Tibial nerve (tissue), 4 donors: Measurements from ENCODE around the gene ST3GAL3. TPM values are rescaled to one million over a fixed set of nuclear protein-coding genes. Genes with fewer than 3 reads are reported as not detected.

ENCODE experiments used
- DNase-seq, 2 donors: peaks; one replicate each; pipeline ENCODE4 v3.0.0-alpha.2; 2019; ENCODE audit warnings: low spot score in 2 of 2
- H3K27ac ChIP-seq, 4 donors: fragments of 200-600 bp; sonication (generic) in 3 of 4; one replicate each; pipeline ENCODE4 v1.5.1; 2017 to 2019; ENCODE audit warnings: mild to moderate bottlenecking in 1 of 4
- H3K27me3 ChIP-seq, 2 donors: fragments of 200-600 bp; sonication (generic) in 1 of 2; one replicate each; pipeline versions ENCODE4 v1.5.1 to v1.6.0; 2017 to 2019
- H3K36me3 ChIP-seq, 3 donors: fragments of 200-600 bp; sonication (generic); one replicate each; pipeline ENCODE4 v1.5.1; 2018 to 2019
- H3K4me1 ChIP-seq, 4 donors: fragments of 200-600 bp; sonication (generic) in 3 of 4; one replicate each; pipeline ENCODE4 v1.5.1; 2017 to 2019
- H3K4me3 ChIP-seq, 4 donors: fragments of 200-600 bp; sonication (generic) in 3 of 4; one replicate each; pipeline ENCODE4 v1.5.1; 2017 to 2019; ENCODE audit warnings: mild to moderate bottlenecking in 1 of 4, moderate library complexity in 1 of 4
- H3K9me3 ChIP-seq, 4 donors: fragments of 200-600 bp; sonication (generic) in 3 of 4; one replicate each; pipeline ENCODE4 v1.5.1; 2017 to 2019
- EP300 ChIP-seq, 2 donors: sonication (generic); formaldehyde crosslinking; IDR thresholded peaks; one replicate each; pipeline ENCODE4 v1.6.1; 2017; ENCODE audit warnings: antibody characterized with exemption in 2 of 2, mild to moderate bottlenecking in 1 of 2
- POLR2A ChIP-seq, 2 donors: fragments of 450-650 bp; IDR thresholded peaks; one replicate each; pipeline ENCODE4 v1.6.1; 2017; ENCODE audit warnings: antibody characterized with exemption in 2 of 2, mild to moderate bottlenecking in 2 of 2, moderate library complexity in 2 of 2
- WGBS, 2 donors: methylation state at CpG; one replicate each; pipeline ENCODE4 v1.1.5; 2018; 5-methylcytosine and 5-hydroxymethylcytosine counted together
- total RNA-seq, 4 donors: library from RNA; depleted of rRNA; stranded (reverse); fragments of >200 nt; gene quantifications; one replicate each; pipeline ENCODE4 v1.1.0, GENCODE V29; 2016
- TF ChIP-seq, protein P1 (sequence below), 5 experiments: fragments of 200-600 bp in 3 of 5; fragments of 450-650 bp in 2 of 5; sonication (generic) in 3 of 5; IDR thresholded peaks; one replicate each; pipeline ENCODE4 v1.5.1; 2016 to 2019; ENCODE audit warnings: antibody characterized with exemption in 5 of 5, mild to moderate bottlenecking in 3 of 5, moderate library complexity in 2 of 5

The ST3GAL3 gene
- total RNA-seq, 4 donors from 2014 or later: 20.7 to 27.0 (median 24.1) TPM

DNA sequence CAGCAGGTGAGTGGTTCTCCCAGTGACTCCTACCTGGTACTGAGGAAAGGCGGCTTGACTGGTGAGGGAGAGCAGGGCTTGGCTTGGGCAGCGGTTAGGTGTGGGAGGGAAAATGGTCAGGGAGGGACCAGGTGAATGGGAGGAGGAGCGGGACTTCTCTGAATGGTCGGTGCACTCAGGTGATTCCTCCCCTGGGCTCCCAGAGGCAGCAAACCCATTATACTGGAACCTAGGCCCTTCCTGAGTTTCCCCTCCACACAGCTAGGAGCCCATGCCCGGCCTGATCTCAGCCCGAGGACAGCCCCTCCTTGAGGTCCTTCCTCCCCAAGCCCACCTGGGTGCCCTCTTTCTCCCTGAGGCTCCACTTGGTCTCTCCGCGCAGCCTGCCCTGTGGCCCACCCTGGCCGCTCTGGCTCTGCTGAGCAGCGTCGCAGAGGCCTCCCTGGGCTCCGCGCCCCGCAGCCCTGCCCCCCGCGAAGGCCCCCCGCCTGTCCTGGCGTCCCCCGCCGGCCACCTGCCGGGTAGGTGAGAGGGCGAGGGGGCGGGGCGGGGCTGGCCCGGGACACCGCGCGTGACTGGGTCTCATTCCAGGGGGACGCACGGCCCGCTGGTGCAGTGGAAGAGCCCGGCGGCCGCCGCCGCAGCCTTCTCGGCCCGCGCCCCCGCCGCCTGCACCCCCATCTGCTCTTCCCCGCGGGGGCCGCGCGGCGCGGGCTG lies 228.5 kb downstream of the ST3GAL3 start:
- no peak for DNase-seq
- Histone ChIP-seq H3K4me1 (peaks cover 0 to 36% (median 21%) of the 10 kb centered on the region in 4 donors), H3K36me3 (peaks cover 0 to 10% (median 0%) of the 10 kb centered on the region in 3 donors), H3K27ac (no peak overlapping the region), H3K9me3 (no peaks in the 10 kb centered on the region), H3K27me3 (peaks cover 0 to 25% of the 10 kb centered on the region in 2 donors), H3K4me3 (peak overlapping the region; percentile 9 to 54 (median 25))
- WGBS, 2 donors: 19 to 21% methylated on average over 25 to 26 of the region's 48 CpGs
- TF ChIP-seq POLR2A (IDR thresholded peaks at IDR 0.05) (no peak), EP300 (IDR thresholded peaks at IDR 0.05) (no peak)
- TF ChIP-seq, protein P1, sequence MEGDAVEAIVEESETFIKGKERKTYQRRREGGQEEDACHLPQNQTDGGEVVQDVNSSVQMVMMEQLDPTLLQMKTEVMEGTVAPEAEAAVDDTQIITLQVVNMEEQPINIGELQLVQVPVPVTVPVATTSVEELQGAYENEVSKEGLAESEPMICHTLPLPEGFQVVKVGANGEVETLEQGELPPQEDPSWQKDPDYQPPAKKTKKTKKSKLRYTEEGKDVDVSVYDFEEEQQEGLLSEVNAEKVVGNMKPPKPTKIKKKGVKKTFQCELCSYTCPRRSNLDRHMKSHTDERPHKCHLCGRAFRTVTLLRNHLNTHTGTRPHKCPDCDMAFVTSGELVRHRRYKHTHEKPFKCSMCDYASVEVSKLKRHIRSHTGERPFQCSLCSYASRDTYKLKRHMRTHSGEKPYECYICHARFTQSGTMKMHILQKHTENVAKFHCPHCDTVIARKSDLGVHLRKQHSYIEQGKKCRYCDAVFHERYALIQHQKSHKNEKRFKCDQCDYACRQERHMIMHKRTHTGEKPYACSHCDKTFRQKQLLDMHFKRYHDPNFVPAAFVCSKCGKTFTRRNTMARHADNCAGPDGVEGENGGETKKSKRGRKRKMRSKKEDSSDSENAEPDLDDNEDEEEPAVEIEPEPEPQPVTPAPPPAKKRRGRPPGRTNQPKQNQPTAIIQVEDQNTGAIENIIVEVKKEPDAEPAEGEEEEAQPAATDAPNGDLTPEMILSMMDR (IDR thresholded peaks at IDR 0.05): no peak

DNA sequence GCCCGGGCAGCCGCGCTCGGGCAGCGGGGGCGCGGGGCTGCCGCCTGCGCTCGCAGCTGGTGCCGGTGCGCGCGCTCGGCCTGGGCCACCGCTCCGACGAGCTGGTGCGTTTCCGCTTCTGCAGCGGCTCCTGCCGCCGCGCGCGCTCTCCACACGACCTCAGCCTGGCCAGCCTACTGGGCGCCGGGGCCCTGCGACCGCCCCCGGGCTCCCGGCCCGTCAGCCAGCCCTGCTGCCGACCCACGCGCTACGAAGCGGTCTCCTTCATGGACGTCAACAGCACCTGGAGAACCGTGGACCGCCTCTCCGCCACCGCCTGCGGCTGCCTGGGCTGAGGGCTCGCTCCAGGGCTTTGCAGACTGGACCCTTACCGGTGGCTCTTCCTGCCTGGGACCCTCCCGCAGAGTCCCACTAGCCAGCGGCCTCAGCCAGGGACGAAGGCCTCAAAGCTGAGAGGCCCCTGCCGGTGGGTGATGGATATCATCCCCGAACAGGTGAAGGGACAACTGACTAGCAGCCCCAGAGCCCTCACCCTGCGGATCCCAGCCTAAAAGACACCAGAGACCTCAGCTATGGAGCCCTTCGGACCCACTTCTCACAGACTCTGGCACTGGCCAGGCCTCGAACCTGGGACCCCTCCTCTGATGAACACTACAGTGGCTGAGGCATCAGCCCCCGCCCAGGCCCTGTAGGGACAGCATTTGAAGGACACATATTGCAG lies 229.3 kb downstream of the ST3GAL3 start:
- 12 to 36% methylated on average over 16 to 35 of the region's 56 CpGs for WGBS, 2 donors
- Histone ChIP-seq H3K4me3 (peak overlapping the region in 3 of 4 donors; percentile 9 to 54 (median 37)), H3K27ac (no peak overlapping the region), H3K4me1 (peaks cover 0 to 36% (median 21%) of the 10 kb centered on the region in 4 donors), H3K9me3 (no peaks in the 10 kb centered on the region), H3K36me3 (peaks cover 0 to 6% (median 0%) of the 10 kb centered on the region in 3 donors), H3K27me3 (peaks cover 0 to 25% of the 10 kb centered on the region in 2 donors)
- TF ChIP-seq EP300 (IDR thresholded peaks at IDR 0.05): no peak
- TF ChIP-seq POLR2A (IDR thresholded peaks at IDR 0.05): no peak
- TF ChIP-seq, protein P1 (IDR thresholded peaks at IDR 0.05): no peak
- DNase-seq: no peak

DNA sequence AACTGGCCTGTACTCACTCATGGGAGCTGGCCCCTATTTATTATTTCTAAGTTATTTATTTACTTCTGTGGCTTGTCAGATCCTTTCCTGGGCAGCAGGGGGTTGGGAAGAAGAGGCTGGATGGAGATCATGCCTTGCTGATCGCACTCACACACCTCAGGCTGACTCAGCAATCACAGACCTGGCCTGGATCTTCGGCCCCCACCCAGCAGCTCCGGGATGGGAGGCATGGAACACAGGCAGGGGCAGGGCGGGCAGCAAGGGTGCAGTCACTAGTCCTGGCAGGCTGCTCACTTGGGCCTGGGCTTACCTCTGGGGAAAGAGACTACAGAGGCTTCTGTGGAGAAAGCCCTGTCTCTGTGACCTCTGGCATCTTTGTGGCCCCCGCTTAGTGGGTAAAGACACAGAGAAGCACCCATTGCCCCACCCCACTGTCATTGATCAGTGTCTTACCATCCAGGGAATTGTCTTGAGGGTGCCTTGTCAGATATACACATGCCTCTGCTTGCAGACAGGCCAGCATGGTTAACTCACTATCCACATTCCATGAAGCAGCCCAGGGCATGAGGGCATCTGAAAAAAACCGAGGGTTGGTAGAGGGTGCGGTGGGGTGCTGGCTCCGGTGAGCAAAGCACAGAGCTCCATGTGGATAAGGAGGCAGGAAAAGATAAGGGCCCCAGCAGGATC lies 230.0 kb downstream of the ST3GAL3 start:
- no peak for TF ChIP-seq POLR2A (IDR thresholded peaks at IDR 0.05)
- TF ChIP-seq, protein P1 (IDR thresholded peaks at IDR 0.05): no peak
- TF ChIP-seq EP300 (IDR thresholded peaks at IDR 0.05): no peak
- H3K4me1 ChIP-seq: peaks cover 0 to 36% (median 21%) of the 10 kb centered on the region in 4 donors
- H3K36me3 ChIP-seq: no peaks in the 10 kb centered on the region
- no peak for DNase-seq
- WGBS, 2 donors: 86 to 88% methylated on average over 6 to 8 of the region's 8 CpGs
- H3K4me3 ChIP-seq: no peak overlapping the region
- peaks cover 0 to 25% of the 10 kb centered on the region in 2 donors for H3K27me3 ChIP-seq
- H3K9me3 ChIP-seq: no peaks in the 10 kb centered on the region
- H3K27ac ChIP-seq: no peak overlapping the region

DNA sequence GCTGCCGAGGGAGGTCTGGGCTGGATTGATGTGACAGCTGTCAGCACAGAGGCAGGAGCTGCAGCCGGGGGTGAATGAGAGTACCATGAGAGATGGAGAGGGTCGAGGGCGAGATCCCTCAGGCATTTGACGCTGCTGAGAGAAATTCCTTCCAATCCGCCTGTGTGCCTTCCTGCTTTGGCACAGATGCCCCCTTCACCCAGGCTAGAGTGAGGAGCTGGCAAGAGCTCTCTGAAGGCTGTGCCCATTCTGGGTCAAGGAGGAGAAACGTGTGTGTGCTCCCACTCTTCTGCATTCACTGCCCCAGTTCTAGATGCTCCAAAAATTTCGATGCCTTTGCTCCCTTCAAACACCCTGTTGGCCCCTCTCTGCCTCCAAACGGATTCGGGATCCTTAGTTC lies 231.0 kb downstream of the ST3GAL3 start:
- Histone ChIP-seq H3K9me3 (no peaks in the 10 kb centered on the region), H3K27me3 (peaks cover 0 to 17% of the 10 kb centered on the region in 2 donors), H3K4me1 (peaks cover 0 to 31% (median 20%) of the 10 kb centered on the region in 4 donors), H3K27ac (no peak overlapping the region), H3K4me3 (no peak overlapping the region), H3K36me3 (no peaks in the 10 kb centered on the region)
- 64 to 77% methylated on average over 10 of the region's 10 CpGs for WGBS, 2 donors
- TF ChIP-seq POLR2A (IDR thresholded peaks at IDR 0.05) (no peak), EP300 (IDR thresholded peaks at IDR 0.05) (no peak)
- TF ChIP-seq, protein P1 (IDR thresholded peaks at IDR 0.05): no peak
- DNase-seq: no peak
